Lower leg skin (tissue), 3 donors: ENCODE results near the gene TMEM245.

Source experiments
- CTCF ChIP-seq, 3 donors: fragments of 450-650 bp; IDR thresholded peaks; one replicate each; pipeline ENCODE4 v1.5.1; 2016; ENCODE audit warnings: antibody characterized with exemption in 3 of 3, mild to moderate bottlenecking in 3 of 3, moderate library complexity in 2 of 3
- POLR2A ChIP-seq, 2 donors: fragments of 450-650 bp; IDR thresholded peaks; one replicate each; pipeline ENCODE4 v1.6.1; 2016 to 2017; ENCODE audit warnings: antibody characterized with exemption in 2 of 2, mild to moderate bottlenecking in 1 of 2, moderate library complexity in 1 of 2

- TF ChIP-seq POLR2A (IDR thresholded peaks at IDR 0.05) = no peak
- TF ChIP-seq CTCF (IDR thresholded peaks at IDR 0.05) = no peak
Observed at GRCh38 chr9:109100543-109101201, 19.1 kb downstream of the TMEM245 start.
